Endodermal cell (in vitro differentiated cells): Measurements from ENCODE around the gene PPM1B. TPM values are rescaled to one million over a fixed set of nuclear protein-coding genes. Genes with fewer than 3 reads are reported as not detected.
A peak's percentile ranks its signal among the peaks of the same experiment; 100 is the strongest.

Source experiments
- DNase-seq: peaks from one replicate; pipeline ENCODE4 v3.0.0-alpha.2; 2017
- H3K27ac ChIP-seq: 2 replicates; pipeline ENCODE4 v1.5.1; 2013; ENCODE audit warnings: mild to moderate bottlenecking, low read depth, low read length, moderate library complexity
- H3K27me3 ChIP-seq: 2 replicates; pipeline ENCODE4 v1.6.1; 2013; ENCODE audit warnings: mild to moderate bottlenecking, low read length, moderate library complexity; ENCODE audit not compliant: insufficient read depth, control insufficient read depth, poor library complexity, severe bottlenecking
- H3K36me3 ChIP-seq: 2 replicates; pipeline ENCODE4 v1.7.0; 2013; ENCODE audit warnings: mild to moderate bottlenecking, low read length, moderate library complexity; ENCODE audit not compliant: control insufficient read depth, insufficient read depth
- H3K4me1 ChIP-seq: one replicate; pipeline ENCODE4 v1.7.0; 2013; ENCODE audit warnings: low read length; ENCODE audit not compliant: control insufficient read depth, insufficient read depth
- H3K4me3 ChIP-seq: 2 replicates; pipeline ENCODE4 v1.5.1; 2013; ENCODE audit warnings: mild to moderate bottlenecking, low read length, moderate library complexity
- H3K9ac ChIP-seq: 2 replicates; pipeline ENCODE4 v1.6.1; 2013; ENCODE audit warnings: mild to moderate bottlenecking, low read length, moderate library complexity; ENCODE audit not compliant: poor library complexity, severe bottlenecking; ENCODE audit errors: extremely low read depth
- H3K9me3 ChIP-seq: 2 replicates; pipeline ENCODE4 v1.6.1; 2013; ENCODE audit warnings: mild to moderate bottlenecking, low read length, moderate library complexity; ENCODE audit not compliant: control insufficient read depth
- H3K27ac Mint-ChIP-seq: 2 replicates; pipeline ENCODE4 v1.8.0; 2020; ENCODE audit warnings: mixed read lengths
- H3K27me3 Mint-ChIP-seq: 2 replicates; pipeline ENCODE4 v1.8.0; 2021; ENCODE audit warnings: mild to moderate bottlenecking, mixed read lengths; ENCODE audit not compliant: insufficient read depth
- H3K36me3 Mint-ChIP-seq: 2 replicates; pipeline ENCODE4 v1.8.0; 2020; ENCODE audit warnings: low read depth, mixed read lengths
- H3K4me1 Mint-ChIP-seq: 2 replicates; pipeline ENCODE4 v1.8.0; 2020; ENCODE audit warnings: mixed read lengths
- H3K4me3 Mint-ChIP-seq: 2 replicates; pipeline ENCODE4 v1.8.0; 2020; ENCODE audit warnings: mild to moderate bottlenecking, moderate library complexity, mixed read lengths
- H3K9me3 Mint-ChIP-seq: 2 replicates; pipeline ENCODE4 v1.8.0; 2020; ENCODE audit warnings: mild to moderate bottlenecking, mixed read lengths
- WGBS, 2 experiments: methylation state at CpG; one replicate each; pipeline versions ENCODE4 v1.1.5 to v1.1.7; 2013; ENCODE audit warnings: missing lambda C conversion rate in 2 of 2, mixed read lengths in 1 of 2; ENCODE audit not compliant: insufficient coverage in 1 of 2, insufficient read length in 1 of 2; 5-methylcytosine and 5-hydroxymethylcytosine counted together
- total RNA-seq, 2 donors: library from RNA; stranded (reverse); fragmentation: NEBNext Ultra II Directional in 1 of 2; extraction: Animal tissue kit (Norgen Biotek cat#: 25700) in 1 of 2; gene quantifications; 2 replicates in 1 of 2; 3 replicates in 1 of 2; pipeline ENCODE4 v1.2.1, GENCODE V29; 2021
- TF ChIP-seq, protein P1 (sequence below): fragments of 200-600 bp; sonication (generic); conservative IDR thresholded peaks from 2 replicates; pipeline ENCODE4 v1.5.0; 2021; ENCODE audit warnings: antibody characterized with exemption, mild to moderate bottlenecking

Gene PPM1B
- total RNA-seq, 2 donors from 2014 or later, result 54.9 to 70.5 TPM

DNA sequence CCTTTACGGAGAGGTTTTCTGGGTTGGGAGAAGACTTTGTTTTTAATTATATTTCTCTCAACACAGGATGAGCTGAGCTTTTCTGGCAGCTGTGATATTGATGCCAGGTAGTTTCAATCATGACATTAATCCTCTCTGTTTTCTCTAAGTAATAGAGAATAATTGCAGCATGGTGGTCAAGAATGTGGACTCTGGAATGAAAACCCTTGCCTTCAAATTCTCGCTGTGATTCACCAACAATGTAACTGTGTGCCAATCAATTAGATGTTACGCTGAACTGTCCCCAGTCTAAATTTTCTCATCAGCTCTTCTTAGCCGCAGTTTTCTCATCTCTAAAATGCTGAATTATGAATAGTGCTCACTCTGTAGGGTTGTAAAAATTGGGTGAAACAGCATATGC, 31.6 kb upstream of the PPM1B start:
- Mint-ChIP-seq H3K27me3 (no peaks in the 10 kb centered on the region), H3K36me3 (peaks cover 7% of the 10 kb centered on the region), H3K27ac (no peak overlapping the region), H3K4me1 (peaks cover 23% of the 10 kb centered on the region), H3K9me3 (peaks cover 38% of the 10 kb centered on the region), H3K4me3 (no peak overlapping the region)
- DNase-seq, result no peak
- Histone ChIP-seq H3K27ac (no peak overlapping the region), H3K9me3 (peaks cover 26% of the 10 kb centered on the region), H3K4me1 (peaks cover 3% of the 10 kb centered on the region), H3K27me3 (no peaks in the 10 kb centered on the region), H3K4me3 (no peak overlapping the region), H3K36me3 (no peaks in the 10 kb centered on the region), H3K9ac (no peak overlapping the region)
- WGBS, 2 experiments, result 91 to 96% methylated on average over 2 to 4 of the region's 4 CpGs
- TF ChIP-seq, protein P1, sequence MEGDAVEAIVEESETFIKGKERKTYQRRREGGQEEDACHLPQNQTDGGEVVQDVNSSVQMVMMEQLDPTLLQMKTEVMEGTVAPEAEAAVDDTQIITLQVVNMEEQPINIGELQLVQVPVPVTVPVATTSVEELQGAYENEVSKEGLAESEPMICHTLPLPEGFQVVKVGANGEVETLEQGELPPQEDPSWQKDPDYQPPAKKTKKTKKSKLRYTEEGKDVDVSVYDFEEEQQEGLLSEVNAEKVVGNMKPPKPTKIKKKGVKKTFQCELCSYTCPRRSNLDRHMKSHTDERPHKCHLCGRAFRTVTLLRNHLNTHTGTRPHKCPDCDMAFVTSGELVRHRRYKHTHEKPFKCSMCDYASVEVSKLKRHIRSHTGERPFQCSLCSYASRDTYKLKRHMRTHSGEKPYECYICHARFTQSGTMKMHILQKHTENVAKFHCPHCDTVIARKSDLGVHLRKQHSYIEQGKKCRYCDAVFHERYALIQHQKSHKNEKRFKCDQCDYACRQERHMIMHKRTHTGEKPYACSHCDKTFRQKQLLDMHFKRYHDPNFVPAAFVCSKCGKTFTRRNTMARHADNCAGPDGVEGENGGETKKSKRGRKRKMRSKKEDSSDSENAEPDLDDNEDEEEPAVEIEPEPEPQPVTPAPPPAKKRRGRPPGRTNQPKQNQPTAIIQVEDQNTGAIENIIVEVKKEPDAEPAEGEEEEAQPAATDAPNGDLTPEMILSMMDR, result no peak

DNA sequence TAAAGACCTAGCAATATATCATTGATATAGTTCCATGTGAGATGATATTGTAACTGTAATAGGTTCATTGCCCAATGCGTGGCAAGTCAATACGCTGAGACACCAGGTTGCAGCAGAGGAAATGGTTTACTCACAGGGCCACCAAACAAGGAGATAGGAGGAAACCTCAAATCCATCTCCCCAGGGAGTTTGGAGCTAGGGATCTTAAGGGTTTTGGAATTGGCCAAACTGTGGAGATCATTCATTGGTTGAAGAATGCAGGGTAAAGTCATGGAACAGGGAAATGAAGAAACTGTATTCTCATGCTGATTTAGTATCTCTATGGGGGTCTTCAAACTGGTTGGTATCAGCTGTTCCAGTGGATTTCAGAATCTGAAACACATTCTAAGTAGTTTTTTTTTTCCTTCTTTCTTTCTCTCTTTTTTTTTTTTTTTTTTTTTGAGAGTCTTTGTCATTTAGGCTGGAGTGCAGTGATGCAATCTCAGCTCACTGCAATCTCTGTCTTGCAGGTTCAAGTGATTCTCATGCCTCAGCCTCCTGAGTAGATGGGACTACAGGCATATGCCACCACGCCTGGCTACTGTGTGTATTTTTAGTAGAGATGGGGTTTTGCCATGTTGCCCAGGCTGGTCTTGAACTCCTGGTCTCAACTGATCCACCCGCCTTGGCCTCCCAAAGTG, 30.7 kb upstream of the PPM1B start:
- H3K9me3 Mint-ChIP-seq, result peaks cover 31% of the 10 kb centered on the region
- H3K4me3 Mint-ChIP-seq, result no peak overlapping the region
- H3K4me1 ChIP-seq, result peaks cover 3% of the 10 kb centered on the region
- H3K36me3 ChIP-seq, result no peaks in the 10 kb centered on the region
- H3K4me1 Mint-ChIP-seq, result peaks cover 23% of the 10 kb centered on the region
- TF ChIP-seq, protein P1, result no peak
- H3K36me3 Mint-ChIP-seq, result peaks cover 6% of the 10 kb centered on the region
- H3K27ac Mint-ChIP-seq, result peak overlapping the region; percentile 8
- no peak overlapping the region for H3K9ac ChIP-seq
- no peaks in the 10 kb centered on the region for H3K27me3 ChIP-seq
- peaks cover 21% of the 10 kb centered on the region for H3K9me3 ChIP-seq
- no peaks in the 10 kb centered on the region for H3K27me3 Mint-ChIP-seq
- DNase-seq, result peak; percentile 62
- H3K27ac ChIP-seq, result no peak overlapping the region
- H3K4me3 ChIP-seq, result no peak overlapping the region
- 78 to 85% methylated on average over 3 to 4 of the region's 4 CpGs for WGBS, 2 experiments

DNA sequence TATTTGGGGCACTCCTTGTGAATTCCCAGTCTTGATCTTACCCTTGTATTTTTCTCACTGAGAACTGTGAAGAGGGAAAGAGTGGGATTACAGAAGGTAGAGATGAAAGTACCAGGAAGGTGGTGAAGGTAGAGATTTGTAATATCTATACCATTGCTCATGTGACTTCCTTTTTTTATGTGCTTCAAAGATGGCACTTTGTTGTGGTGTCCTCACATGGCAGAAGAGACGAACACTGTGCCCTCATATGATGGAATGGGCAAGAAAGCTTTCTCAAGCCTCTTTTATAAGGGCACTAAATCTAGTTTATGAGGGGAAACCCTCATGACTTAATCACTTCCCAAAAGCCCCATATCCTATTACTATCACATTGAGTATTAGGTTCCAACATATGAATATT, 28.9 kb upstream of the PPM1B start:
- Histone ChIP-seq H3K4me1 (peaks cover 3% of the 10 kb centered on the region), H3K4me3 (no peak overlapping the region), H3K9ac (no peak overlapping the region), H3K9me3 (peaks cover 11% of the 10 kb centered on the region), H3K27ac (no peak overlapping the region), H3K27me3 (no peaks in the 10 kb centered on the region), H3K36me3 (no peaks in the 10 kb centered on the region)
- Mint-ChIP-seq H3K9me3 (peaks cover 16% of the 10 kb centered on the region), H3K36me3 (no peaks in the 10 kb centered on the region), H3K27ac (no peak overlapping the region), H3K27me3 (no peaks in the 10 kb centered on the region), H3K4me1 (peaks cover 23% of the 10 kb centered on the region), H3K4me3 (no peak overlapping the region)
- TF ChIP-seq, protein P1, result no peak
- WGBS, 2 experiments, result 89 to 100% methylated on average over 1 of the region's 1 CpG
- DNase-seq, result no peak
